A673 (cell line): Measurements from ENCODE around the gene UBXN11.

Source experiments
- EZH2 ChIP-seq: fragments of 200-600 bp; sonication (generic); IDR thresholded peaks from 2 replicates; pipeline ENCODE4 v1.6.1; 2017; ENCODE audit warnings: borderline replicate concordance, low read depth, mild to moderate bottlenecking, mixed read lengths, antibody characterized with exemption, low read length; ENCODE audit not compliant: poor library complexity, severe bottlenecking
- TF ChIP-seq, protein P1 (sequence below): fragments of 300-800, 200-600 bp; sonication (generic); conservative IDR thresholded peaks from 2 replicates; pipeline ENCODE4 v1.5.1; 2017; ENCODE audit warnings: low read depth, mild to moderate bottlenecking, antibody characterized with exemption, low read length, moderate library complexity, mixed read lengths

DNA sequence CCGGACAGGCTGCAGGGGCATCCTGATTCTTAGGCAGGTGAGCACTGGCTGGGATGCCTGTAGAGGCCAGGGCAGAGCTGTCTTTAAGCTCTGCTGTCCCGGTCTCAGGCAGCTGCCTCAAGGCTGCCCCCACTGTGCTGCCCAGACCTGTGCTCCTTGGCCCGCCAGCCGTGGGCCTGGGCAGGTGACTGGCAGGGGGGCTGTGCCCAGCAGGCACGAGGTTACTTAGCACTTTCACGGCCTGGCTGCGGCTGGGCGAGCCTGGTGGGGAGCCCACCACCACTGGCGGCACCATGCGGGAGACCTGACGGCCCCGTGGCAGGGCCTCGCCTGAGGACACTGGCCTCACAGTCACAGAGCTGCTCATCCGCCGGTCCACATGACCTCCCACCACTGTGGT lies 39.3 kb upstream of the UBXN11 start:
- TF ChIP-seq, protein P1, sequence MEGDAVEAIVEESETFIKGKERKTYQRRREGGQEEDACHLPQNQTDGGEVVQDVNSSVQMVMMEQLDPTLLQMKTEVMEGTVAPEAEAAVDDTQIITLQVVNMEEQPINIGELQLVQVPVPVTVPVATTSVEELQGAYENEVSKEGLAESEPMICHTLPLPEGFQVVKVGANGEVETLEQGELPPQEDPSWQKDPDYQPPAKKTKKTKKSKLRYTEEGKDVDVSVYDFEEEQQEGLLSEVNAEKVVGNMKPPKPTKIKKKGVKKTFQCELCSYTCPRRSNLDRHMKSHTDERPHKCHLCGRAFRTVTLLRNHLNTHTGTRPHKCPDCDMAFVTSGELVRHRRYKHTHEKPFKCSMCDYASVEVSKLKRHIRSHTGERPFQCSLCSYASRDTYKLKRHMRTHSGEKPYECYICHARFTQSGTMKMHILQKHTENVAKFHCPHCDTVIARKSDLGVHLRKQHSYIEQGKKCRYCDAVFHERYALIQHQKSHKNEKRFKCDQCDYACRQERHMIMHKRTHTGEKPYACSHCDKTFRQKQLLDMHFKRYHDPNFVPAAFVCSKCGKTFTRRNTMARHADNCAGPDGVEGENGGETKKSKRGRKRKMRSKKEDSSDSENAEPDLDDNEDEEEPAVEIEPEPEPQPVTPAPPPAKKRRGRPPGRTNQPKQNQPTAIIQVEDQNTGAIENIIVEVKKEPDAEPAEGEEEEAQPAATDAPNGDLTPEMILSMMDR, result no peak
- no peak for TF ChIP-seq EZH2
